ENCODE data around the gene USP46.

USP46 gene

DNA sequence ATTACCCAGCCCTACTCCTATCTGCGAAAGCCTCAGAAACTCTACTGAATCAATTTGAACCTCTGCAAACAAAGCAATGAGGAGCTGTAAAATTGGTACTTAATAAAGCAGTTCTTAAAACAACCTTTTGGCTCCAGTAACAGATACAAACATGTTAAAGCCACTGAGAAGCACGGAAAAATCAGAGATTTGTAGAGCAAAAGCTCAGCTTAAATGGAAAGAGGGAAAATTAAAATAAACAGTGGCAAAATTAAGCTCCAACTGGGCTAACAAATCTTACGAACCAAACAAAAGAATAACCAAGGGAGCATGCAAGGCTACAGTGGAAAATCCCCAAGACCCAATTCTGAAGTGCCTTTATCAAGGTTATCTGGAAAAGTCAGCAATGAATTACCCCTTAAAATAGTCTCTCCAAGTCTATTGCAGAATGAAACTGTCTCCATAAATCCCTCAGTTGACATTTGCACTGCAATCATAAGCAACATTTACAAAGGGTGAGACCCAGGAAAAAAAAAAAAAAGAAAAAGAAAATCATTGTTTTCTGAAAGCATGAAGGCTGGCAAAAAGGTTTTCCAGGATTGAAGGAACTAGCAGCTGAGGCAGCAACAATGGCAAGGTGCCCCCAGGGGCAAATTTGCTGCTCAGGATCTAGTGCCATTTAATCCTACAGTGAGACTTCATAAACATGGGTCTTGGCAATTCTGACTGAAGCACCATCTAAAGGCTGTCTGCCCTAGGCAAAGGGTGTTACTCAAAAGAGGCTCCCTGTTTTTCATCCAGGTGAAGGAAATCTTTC is 40.1 kb downstream of the USP46 start:
- DNase-seq (ENCODE audit: low read depth), result no peak

DNA sequence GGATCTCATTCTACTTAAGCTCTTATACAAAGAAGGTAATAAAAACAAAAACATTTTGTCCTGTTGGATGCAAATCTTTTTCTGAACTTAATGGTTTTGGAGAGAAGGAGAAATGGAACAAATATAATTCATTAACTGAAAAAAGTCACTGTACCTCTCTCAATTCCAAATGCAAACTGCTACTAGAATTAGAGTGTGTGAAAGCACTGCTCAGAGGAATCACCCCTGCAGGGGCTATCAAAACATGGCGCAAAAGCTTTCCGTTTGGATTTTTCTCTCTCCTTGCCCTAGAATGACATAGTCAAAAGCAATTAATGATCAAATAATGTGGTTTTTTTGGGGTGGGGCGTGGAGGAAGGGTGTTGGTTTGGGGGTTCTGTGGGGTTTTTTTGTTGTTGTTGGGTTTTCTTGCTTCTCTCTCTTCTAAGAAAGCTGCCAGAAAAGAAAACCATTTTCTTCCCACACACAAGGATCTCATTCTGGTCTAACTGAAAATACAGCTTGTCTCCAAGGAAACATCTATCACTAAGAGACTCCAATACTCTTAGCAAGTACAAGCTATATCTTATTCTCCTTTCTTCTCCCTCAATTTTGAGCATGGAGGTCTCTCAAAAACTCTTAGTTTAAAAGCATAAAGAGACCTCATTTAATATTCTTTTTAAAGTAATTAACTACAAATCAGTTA is 41.6 kb downstream of the USP46 start:
- DNase-seq (ENCODE audit: low read depth), result no peak

DNA sequence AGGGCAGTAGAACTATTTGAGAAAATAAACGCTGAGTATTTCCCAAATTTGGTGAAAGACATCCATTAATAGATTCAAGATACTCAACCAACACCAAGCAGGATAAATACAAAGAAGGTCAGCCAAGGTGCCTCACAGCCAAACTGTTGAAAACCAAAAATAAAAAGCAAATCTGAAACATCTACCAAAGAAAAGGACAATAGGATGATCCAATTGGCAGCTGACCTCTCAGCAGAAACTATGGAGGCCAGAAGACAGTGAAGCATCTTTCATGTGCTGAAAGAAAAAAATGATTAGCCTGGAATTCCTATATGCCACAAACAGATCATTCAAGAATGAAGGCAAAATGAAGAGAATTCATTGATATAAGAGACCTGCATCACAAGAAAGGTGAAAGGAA is 44.9 kb downstream of the USP46 start:
- DNase-seq (ENCODE audit: low read depth), result no peak

DNA sequence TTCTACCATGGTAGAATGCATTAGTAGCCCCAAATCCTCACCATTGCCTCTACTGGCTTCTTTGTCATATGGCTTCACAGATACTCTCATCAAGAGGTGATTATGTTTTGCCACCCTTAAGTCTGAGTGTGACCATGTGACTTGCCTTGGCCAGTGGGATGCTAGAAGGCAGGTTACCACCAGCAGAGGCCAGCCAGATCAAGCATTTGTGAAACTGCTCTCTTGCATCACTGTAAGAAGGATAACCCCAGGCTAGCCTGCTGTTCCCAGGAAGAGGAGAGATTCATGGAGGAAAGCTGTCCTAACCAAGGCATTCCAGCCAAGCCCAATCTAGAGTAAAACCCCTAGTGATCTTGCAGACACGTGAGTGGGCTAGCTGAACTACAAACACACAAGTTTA is 46.8 kb downstream of the USP46 start:
- no peak for DNase-seq (ENCODE audit: low read depth)

DNA sequence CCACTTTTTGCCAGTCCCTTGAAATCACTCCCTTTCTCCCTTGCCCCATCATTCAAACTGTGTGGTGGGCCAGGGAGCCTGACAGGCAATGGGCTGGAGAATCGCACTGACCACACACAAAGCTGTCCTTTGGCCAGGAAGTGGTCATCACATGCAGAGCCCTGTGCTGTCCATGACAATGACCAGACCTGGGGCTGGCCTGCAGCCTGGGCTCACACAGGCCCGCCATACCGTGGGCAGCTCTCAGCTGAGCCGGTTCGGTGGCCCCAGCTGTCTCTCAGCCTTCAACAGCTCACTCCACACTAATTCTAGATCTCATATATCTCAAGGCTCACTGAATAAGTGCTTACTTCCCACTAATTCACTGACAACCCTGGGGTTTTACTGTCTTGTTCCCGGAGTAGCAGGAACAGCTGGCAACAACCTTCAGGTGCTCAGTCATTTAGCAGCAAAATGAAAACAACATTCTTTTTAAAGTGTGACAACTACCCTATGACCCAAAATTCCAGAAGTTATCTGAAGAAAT is 48.0 kb downstream of the USP46 start:
- DNase-seq (ENCODE audit: low read depth), result no peak

DNA sequence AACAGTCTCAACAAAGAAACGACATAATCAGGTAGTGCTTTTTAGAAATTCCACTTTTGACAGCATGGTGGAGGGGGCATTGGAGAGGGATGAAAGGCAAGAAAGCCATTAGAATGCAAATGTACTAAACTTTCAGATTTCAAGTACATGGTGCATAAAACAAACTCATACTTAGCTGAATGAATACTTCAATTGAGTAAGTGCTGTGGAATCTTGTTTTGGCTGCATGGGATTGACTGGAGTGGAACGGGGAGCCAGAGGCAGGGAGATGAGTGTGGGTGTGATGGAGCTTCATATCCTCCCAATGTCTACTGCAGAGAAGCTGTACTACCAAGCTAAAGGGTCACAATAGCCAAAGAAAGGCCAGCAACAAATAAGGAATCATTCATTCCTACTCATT is 52.4 kb downstream of the USP46 start:
- no peak for DNase-seq (ENCODE audit: low read depth)

DNA sequence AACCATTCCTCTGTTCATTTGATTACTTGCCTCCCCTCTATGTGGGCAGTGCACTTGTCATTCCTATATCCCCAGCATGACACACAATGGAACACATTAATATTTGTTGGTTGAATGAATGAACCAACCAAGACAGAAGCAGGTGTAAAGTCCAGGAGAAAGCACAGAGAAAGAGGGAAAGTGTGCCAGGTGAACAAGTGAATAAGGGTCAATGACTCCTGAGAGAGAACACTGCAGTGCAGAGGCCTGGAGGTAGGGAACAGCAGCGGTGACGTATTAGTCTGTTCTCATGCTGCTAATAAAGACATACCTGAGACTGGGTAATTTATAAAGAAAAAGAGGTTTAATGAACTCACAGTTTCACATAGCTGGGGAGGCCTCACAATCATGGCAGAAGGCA is 53.1 kb downstream of the USP46 start:
- DNase-seq (ENCODE audit: low read depth), result no peak

DNA sequence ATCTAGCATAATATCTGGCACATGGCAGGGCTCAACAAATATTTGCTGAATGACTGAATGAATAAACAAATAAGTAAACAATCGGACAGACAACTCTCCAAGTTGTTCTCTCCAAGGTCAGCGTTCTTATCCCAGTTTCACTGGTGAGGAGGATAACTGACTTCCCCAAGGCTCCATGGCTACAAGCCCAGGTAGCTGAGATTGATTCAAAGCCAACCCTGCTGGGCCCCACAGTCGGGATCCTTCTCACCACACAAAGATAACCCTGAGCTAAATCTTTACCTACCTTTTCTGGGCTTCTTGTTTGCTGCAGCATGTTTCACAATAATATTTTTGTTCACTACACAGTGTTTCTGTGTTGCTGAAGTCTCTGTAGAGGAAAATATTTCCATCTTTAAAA is 54.9 kb downstream of the USP46 start:
- DNase-seq (ENCODE audit: low read depth), result no peak

DNA sequence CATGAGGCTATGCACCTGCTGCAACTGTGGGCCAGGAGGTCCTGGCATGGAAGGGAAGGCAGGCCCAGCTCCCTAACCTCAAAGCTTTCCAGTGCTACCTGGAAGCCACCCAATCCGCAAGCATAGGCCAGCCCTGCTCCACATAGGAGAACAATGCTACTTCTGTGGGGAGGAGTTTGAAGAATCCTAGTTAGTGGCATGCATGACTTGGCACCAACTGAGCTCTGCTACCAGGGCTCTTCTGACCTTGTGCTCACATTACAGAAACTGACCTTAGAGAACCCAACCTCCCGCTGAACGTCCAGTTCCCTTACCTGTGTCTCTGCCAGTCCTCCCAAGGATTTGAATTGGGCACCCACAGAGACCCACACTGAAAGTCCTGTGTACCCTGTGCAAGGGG is 58.8 kb downstream of the USP46 start:
- no peak for DNase-seq (ENCODE audit: low read depth)

DNA sequence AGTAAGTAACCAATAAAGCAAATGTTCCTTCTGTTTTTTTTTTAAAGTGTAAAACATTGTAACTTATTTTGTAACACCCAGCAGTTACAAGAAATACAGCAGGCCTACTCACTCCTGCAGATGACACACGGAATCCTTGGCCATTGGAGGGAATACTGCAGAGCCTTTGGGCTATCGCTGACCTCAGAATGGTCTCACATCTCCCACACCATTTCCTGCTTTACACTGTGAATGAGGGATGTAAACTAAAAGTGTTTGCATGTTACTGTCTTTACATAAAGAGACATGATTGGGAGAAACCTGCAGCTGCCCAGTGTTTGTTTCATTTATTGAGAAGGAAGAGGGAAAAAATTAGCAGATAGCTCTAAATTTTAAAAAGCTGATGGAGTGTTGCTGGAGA is 64.1 kb downstream of the USP46 start:
- no peak for DNase-seq (ENCODE audit: low read depth)

DNA sequence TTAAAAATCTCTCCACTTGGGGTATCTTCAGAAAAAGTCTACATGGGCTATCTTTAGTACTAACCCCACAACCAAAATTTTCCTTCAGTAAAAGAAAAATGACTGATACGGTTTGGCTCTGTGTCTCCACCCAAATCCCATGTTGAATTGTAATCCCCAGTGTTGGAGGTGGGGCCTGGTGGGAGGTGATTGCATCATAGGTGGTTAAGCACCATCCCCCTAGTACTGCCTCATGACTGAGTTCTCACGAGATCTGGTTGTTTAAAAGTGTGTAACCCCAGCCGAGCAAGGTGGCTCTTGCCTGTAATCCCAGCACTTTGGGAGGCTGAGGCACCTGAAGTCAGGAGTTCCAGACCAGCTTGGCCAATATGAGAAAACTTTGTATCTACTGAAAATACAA is 66.8 kb downstream of the USP46 start:
- DNase-seq (ENCODE audit: low read depth), result no peak

DNA sequence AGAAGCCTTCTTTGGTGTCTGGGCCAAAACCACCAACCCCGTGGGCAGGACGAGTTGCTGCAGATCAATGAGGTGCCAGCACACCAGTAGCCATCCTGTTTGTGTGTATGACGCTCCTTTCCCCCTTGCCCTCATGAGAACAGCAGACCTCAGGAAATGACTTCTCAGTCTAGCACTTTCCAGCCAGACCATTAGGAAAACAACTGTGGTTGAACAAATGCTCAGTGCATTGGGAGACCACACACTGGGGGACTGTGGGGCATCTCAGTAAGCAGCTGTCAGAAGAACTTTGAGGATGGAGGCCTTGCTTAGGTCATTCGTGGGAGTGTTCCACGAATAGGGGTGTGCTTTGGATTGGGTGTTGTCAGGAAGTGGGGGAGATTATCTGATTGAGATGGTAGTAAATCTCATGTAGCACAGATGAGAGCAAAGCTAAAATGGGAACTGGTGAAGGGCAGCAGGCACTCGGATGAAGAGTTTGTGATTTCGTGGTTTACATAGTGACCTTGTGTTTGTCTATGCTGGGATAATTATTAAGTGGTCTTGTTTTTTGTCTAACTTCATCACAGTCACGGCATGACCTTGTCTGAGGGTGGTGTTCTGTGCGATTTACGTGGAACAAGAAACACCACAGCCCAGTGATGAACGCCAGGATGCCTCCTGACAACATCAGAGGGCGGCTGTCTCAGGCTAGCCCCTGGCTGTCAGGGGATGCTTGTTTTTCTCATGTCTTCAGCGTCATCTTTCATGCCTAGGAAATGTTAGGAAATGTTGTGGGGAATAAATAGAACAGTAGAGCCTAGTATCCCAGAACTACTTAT is 70.1 kb downstream of the USP46 start:
- DNase-seq (ENCODE audit: low read depth), result no peak

DNA sequence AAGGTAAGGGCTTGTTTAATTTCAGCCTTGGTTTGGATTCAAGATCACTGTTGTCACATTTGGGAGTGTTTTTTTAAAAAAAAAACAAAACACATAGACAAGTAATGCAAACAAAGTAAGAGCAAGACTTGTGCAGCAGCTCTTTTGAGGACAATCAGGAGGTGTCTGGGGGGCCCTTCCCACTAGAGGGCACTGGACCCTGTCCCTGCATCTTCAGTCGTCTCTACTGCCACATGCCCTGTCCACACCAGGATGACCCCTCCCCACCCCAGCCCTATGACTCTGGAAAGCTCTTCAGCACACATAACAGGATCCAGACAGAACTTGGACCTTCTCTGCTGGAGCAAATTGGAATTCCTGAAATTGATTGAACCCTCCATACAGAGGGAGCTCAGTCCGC is 71.0 kb downstream of the USP46 start:
- DNase-seq (ENCODE audit: low read depth), result no peak

DNA sequence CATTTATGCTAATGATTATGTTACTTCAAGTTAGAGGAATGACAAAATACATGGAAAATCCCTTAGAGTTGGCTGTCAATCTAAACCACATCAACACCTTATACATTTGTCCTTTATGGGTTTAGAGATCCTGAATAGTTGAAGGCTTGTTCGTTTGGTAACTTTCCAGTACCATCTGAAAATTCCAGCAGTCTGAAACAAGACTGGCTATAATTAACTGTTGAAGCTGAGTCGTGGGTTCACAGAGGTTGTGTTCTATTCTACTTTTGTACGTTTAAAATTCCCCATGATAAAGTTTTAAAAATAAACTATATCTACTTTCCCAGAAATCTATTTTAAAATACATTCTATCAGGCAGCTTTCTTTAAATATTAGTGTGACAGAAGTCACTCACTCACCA is 73.0 kb downstream of the USP46 start:
- no peak for DNase-seq (ENCODE audit: low read depth)

DNA sequence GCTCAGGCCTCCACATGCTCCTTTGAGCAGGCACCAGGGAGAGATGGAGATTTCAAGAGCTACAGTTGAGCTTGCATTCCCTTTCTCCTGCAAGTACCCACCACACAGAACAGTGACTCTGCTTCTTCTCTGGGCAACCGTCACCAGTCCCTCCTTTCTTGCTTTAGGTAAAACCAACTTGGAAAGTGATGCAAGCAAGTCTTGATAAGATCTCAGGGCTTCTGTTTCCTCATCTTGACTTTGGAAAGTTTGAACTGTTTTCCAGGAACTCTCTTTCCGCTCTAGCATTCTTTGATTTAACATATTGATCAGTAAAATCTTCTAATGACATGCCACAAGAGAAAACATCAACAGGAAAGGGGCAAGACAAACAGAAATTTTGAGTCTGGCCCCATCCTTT is 73.7 kb downstream of the USP46 start:
- DNase-seq (ENCODE audit: low read depth), result no peak

DNA sequence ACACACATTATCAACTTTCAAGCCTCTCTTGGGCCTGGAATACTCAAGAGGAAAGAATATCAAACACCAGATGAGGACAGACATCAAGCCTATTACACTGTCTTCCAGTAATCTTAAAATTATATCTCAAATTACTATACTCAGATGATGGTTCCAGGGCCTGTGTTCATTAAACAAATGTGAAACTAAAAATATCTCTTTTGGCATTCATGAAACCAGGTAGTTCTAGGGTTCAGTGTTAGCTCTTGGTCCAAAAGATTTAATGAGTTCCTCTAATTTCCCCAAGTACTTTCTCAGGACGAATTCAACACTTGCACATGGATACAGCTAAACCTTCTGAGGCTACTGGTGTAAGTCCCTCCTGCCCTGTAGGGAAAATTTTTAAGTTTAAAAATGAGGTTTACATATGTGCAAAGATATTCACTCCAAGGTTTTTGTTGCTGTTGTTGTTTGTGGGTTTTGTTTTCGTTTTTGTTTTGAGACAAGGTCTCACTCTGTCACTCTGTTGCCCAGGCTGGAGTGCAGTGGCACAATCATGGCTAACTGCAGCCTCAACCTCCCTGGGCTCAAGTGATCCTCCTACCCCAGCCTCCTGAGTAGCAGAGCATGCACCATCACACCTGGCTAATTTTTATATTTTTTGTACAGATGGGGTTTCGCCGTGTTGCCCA is 79.4 kb downstream of the USP46 start:
- DNase-seq (ENCODE audit: low read depth), result no peak

DNA sequence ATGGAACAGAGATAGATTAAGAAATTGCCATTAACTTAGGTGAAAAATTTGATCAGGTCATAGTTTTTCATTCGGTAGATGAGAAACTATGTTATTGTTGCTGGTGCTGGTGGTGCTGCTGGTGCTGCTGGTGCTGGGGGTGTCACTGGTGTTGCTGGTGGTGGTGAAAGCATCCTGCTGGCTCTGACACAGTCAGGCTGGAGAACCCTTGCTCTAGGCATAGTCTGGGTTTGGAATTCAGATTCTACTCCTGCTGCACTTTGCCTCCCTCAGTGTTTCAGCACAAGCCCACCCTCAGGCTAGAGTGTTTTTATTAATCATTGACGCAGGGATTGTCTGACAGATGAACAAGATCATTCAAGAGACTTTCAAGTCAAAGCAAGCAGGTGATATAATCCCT is 80.2 kb downstream of the USP46 start:
- DNase-seq (ENCODE audit: low read depth), result no peak

DNA sequence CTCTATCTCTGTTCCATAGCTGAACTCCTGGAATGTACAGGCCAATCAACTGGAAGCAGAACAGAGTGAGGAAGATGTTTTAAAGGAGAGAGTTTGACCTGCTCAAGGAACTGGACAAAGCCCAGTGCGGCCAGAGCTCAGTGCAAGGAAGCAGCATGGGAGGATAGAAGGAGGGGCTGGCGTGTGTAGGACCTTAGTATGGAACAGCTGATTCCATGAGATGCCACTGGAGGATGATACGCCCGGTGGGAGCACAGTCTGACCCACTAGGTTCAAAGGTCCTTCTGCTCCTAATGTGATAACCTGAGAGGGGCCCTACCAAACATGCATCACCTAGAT is 81.5 kb downstream of the USP46 start:
- no peak for DNase-seq (ENCODE audit: low read depth)

DNA sequence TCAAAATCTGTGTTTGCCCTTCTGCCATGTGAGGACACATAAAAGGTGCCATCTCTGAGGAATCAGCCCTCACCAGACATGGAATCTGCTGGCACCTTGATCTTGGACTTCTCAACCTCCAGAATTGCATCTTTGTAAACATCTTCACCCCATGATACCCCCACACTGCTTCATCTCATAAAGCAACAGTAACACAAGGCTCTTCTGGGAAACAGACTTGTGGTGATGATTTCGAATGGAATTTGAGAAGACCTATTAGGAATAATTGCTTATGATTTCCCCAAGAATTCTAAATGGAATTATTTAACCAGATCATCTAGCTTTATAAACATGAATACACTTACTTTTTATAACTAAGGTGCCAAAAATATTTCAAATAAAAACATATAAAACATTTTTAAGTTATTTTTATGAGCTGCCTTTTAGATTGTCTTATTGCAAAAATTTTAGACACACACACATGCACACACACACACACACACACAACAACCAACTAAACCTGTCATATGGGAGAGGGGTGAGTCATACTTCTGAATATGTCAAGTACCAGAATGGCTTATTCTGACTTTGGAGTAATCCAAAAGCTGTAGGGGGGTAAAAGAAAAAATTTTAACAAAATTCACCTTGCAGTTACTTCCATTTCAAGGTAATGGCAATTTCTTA is 82.0 kb downstream of the USP46 start:
- DNase-seq (ENCODE audit: low read depth), result no peak

DNA sequence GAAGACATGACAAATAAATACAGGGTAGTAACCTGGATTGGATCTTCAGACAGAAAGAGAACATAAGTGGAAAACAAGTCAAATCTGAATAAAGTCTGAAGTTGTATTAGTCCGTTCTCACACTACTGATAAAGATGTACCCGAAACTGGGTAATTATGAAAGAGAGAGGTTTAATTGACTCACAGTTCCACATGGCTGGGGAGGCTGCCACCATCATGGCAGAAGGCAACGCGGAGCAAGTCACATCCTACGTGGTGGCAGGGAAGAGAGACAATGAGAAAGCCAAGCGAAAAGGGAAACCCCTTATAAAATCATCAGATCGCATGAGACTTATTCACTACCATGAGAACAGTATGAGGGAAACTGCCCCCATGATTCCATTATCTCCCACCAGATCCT is 82.8 kb downstream of the USP46 start:
- DNase-seq (ENCODE audit: low read depth), result no peak

DNA sequence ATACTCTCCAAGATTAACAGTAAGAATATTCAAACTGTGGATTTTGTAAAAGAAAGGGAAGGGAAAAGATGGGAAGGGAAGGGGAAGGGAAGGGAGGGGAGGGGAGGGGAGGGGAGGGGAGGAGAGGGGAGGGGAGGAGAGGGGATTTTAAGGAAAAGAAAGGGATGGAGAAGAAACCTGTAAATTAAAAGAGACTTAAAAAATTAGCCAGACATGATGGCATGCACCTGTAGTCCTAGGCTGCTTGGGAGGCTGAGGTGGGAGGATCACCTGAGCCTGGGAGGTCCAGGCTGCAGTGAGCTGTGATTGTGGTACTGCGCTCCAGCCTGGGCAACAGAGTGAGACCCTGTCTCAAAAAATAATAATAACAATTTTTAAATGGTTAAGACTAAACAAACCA is 83.7 kb downstream of the USP46 start:
- no peak for DNase-seq (ENCODE audit: low read depth)

DNA sequence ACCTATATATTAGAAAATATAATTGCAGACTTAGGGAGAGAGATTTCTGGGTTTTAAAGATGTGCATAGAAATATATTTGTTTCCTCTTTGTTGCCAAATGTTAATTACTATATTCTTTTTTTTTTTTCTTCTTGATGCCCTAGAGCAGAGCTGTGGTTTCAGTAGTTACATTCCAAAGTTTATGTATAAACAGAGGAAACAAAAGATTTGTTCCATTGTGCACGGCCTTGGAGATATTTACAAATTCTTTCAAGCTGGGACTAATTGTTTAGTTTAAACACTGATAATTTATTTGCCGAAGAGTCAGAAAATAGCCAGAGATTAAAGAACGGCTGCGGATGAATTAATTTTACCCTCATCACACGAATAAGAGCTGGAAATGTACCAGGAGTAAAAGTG is 85.1 kb downstream of the USP46 start:
- DNase-seq (ENCODE audit: low read depth), result no peak
